PFSK-1 (cell line): Measurements from ENCODE around the gene ATG4D.

Source experiments
- FOXP2 ChIP-seq: optimal IDR thresholded peaks from 2 replicates; pipeline ENCODE3; 2011; ENCODE audit warnings: borderline replicate concordance, control low read depth, inconsistent platforms; ENCODE audit not compliant: insufficient read depth; ENCODE audit errors: extremely low read length, extremely low read depth
- POLR2AphosphoS5 ChIP-seq: IDR thresholded peaks from 2 replicates; pipeline ENCODE4 v1.6.1; 2012; ENCODE audit warnings: low read depth, mild to moderate bottlenecking, control low read depth, low read length, moderate library complexity
- SIN3A ChIP-seq: IDR thresholded peaks from 2 replicates; pipeline ENCODE4 v1.6.1; 2012; ENCODE audit warnings: mild to moderate bottlenecking, low read length, moderate library complexity, borderline replicate concordance; ENCODE audit not compliant: insufficient read depth
- TAF1 ChIP-seq: IDR thresholded peaks from 2 replicates; pipeline ENCODE4 v1.6.1; 2012; ENCODE audit warnings: low read length, control low read depth, borderline replicate concordance; ENCODE audit not compliant: insufficient read depth
- TF ChIP-seq, protein P1 (sequence below), 2 experiments: IDR thresholded peaks; 2 replicates each; pipeline versions ENCODE4 v1.6.1 to v1.8.0; 2011 to 2012; ENCODE audit warnings: low read depth in 2 of 2, low read length in 2 of 2, control low read depth in 1 of 2, inconsistent platforms in 1 of 2, mild to moderate bottlenecking in 1 of 2, moderate library complexity in 1 of 2; ENCODE audit not compliant: insufficient read depth in 1 of 2

ATG4D gene

DNA sequence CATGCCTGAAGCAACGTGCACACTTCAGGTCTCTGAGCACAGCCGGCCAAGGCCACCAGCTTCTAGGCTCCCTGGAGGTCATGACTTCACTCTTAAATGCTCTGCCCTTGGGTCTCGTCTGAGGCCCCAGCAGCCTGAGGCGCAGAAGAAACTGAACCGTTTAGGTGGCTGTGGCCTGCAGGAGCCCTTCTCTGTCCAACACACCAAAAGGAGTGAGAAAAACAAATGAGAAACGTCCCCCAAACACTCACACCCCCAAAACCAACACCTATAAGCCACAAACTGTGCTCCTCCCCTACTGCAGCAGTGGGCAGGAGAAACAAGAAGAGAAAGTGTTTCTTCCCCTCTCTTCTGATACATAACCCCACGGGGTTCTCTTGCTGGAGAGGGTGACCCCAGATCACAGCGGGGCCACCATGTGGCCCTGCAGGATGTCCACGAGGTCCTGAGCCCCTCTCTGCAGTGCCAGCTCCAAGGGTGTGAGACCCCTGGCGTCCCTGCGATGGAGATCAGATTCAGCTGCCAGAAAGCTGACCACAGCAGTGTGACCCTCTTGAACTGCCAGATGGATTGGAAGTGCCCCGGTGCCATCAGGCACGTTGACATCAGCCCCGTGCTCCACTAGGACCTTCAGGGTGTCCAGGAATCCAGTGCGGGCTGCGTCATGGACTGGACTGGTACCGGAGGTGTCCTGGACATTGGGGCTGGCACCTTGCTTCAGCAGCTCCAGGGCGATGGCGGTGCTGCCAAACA, 23.1 kb downstream of the ATG4D start:
- TF ChIP-seq POLR2AphosphoS5 (no peak), SIN3A (no peak), FOXP2 (no peak), TAF1 (no peak)
- TF ChIP-seq, protein P1, sequence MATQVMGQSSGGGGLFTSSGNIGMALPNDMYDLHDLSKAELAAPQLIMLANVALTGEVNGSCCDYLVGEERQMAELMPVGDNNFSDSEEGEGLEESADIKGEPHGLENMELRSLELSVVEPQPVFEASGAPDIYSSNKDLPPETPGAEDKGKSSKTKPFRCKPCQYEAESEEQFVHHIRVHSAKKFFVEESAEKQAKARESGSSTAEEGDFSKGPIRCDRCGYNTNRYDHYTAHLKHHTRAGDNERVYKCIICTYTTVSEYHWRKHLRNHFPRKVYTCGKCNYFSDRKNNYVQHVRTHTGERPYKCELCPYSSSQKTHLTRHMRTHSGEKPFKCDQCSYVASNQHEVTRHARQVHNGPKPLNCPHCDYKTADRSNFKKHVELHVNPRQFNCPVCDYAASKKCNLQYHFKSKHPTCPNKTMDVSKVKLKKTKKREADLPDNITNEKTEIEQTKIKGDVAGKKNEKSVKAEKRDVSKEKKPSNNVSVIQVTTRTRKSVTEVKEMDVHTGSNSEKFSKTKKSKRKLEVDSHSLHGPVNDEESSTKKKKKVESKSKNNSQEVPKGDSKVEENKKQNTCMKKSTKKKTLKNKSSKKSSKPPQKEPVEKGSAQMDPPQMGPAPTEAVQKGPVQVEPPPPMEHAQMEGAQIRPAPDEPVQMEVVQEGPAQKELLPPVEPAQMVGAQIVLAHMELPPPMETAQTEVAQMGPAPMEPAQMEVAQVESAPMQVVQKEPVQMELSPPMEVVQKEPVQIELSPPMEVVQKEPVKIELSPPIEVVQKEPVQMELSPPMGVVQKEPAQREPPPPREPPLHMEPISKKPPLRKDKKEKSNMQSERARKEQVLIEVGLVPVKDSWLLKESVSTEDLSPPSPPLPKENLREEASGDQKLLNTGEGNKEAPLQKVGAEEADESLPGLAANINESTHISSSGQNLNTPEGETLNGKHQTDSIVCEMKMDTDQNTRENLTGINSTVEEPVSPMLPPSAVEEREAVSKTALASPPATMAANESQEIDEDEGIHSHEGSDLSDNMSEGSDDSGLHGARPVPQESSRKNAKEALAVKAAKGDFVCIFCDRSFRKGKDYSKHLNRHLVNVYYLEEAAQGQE (IDR thresholded peaks at IDR 0.05; ENCODE audit: insufficient read depth in 1 of 2, low read depth in 2 of 2, low read length in 2 of 2): no peak

DNA sequence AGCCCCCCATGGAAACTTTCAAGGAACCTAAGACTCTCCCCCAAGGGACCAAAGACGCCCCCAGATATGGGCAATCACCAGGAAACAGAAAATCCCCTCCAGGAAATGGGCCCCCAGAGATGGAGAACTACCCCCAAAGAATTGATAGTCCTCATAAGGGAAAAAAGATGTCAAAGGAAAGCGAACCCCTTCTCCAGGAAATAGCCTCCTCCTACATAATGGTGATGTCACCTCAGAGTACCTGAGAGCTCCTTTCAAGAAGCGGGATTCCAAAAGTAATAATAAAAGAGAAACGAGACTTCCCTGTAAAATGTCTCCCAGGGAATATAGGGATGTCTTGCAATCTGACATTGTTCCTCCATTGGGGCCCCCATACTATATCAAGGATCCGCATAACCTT, 24.0 kb downstream of the ATG4D start:
- TF ChIP-seq FOXP2: no peak
- TF ChIP-seq, protein P1 (IDR thresholded peaks at IDR 0.05; ENCODE audit: insufficient read depth in 1 of 2, low read depth in 2 of 2, low read length in 2 of 2): no peak
- TF ChIP-seq POLR2AphosphoS5: no peak
- no peak for TF ChIP-seq SIN3A
- TF ChIP-seq TAF1: no peak

DNA sequence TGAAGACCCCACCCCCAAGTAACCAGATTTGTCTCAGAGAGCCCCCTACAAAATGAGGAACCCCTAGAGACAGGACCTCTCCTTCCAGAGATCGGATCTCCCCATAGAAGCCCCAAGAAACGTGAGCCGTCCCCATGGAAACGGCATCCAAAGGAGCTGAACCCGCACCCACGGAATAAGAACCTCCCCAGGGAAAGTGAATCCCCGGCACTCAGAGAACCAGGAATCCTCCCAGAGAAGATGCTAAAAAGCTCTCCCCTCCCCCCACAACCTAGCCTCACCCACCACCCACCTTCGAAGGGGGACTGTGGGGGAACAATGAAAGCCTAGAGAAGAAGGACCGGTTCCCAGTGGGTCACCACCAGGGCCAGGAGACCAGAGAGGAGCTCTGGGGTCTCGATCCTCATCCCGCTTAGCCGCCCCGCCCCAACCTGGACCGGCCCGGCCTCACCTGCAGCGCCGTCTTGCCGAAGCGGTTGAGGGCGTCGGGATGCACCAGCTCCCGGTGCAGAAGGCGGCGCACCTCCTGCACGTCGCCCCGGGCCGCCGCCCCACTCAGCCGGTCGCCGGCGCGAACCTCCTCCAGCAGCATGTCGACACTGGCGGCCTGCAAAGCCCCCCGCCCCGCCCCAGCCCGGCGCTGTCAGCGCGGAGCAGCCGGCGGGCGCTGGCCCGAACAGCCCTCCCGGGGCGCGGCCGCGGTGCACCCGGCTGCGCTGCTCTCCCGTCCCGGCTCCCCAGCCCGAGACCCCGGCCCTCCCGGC, 24.5 kb downstream of the ATG4D start:
- TF ChIP-seq SIN3A (no peak; the same call in 1 of the 2 replicates), TAF1 (no peak), FOXP2 (no peak), POLR2AphosphoS5 (no peak)
- TF ChIP-seq, protein P1 (IDR thresholded peaks at IDR 0.05; ENCODE audit: insufficient read depth in 1 of 2, low read depth in 2 of 2, low read length in 2 of 2): no peak

DNA sequence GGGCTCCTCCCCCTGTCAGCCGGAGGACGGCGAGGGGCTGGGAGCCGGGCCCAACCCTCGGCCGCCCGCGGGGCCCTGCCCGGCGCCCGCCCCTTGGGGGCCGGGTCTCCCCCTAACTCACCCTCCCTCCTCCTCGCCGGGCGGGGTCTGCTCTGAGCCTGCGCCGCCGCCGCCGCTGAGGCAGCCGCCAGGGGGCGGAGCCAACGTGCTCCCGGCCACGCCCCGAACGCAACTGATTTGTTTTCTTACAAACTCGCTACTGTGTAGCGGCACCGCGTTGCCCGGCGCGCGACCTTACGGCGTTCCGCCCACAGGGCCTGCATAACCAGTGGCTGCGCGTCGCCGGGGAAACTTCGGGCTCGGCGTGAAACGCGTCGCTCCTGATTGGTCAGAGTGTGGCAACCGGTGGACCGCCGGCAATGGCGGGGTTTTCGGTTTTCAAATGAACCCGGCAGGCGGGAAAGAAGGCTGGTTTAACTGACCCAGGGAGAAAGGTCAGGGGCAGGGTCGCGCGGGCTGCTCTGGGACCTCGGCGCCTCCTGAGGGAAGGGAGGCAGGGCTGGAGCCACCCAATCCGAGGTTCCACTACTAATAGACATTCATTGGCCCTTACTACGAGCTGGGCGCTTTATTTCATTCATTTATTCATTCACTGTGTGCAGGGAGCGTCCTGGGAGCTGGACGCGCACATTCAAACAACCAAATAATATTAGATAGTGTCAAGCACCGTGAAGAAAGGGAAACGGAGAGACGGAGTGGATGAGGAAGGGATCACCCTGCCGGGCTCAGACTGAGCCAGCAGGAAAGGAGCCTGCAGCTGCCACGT, 25.3 kb downstream of the ATG4D start, which contains the start of gene CDKN2D:
Gene CDKN2D, minus strand, starts transcription at position 154 of the 826 bp plus-strand sequence. CDS start 326 bp downstream, outside the sequence.
- TF ChIP-seq FOXP2 (peak; percentile 94), TAF1 (no peak), SIN3A (peak; percentile 54; the same call in 1 of the 2 replicates), POLR2AphosphoS5 (peak; percentile 63; the same call in 1 of the 2 replicates)
- TF ChIP-seq, protein P1 (IDR thresholded peaks at IDR 0.05; ENCODE audit: insufficient read depth in 1 of 2, low read depth in 2 of 2, low read length in 2 of 2): no peak
